Measurements from ENCODE around the gene CORO1C. TPM values are rescaled to one million over a fixed set of nuclear protein-coding genes. Genes with fewer than 3 reads are reported as not detected.

Gene CORO1C
- 180 and 284 TPM in 2 replicates for total RNA-seq

DNA sequence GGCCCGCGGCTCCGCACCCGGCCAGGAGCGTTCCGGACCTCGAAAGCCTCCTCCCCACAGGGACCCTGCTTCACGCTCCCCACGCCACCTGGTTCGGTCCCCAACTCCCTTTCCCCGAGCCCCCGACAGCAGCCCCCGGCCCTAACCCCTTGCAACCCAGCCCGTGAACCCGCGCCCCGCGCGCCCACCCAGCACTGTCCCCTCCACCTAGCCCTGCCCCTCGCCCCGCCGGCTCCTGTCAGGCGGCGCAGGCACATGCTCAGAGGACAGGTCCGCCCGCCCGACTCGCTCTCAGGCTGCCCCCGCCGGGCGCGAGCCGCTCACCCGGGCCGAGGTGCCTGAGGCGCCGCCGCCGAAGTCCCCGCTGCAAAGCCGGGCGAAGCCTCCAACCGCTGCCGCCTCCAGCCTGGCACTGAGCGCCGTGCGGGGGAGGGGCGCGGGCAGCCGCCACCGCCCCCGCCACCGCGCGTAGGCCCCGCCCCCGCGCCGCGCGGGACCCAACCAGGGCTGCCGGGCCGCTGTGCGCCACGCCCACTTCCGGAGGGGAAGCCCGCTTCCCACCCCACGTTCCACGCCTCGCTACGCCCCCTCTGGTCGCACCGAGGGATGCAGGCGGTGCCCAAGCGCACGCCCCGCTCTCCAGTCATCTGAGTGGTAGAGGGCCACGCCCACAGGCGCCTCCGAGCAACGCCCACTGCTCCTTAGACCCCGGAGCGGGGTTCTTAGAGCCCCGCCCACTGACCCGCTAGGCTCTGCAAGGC, at the start of gene CORO1C:
Gene CORO1C (minus strand): TSS at position 414 of the 761 bp plus-strand sequence. CDS start 30,200 bp downstream, outside the sequence.

DNA sequence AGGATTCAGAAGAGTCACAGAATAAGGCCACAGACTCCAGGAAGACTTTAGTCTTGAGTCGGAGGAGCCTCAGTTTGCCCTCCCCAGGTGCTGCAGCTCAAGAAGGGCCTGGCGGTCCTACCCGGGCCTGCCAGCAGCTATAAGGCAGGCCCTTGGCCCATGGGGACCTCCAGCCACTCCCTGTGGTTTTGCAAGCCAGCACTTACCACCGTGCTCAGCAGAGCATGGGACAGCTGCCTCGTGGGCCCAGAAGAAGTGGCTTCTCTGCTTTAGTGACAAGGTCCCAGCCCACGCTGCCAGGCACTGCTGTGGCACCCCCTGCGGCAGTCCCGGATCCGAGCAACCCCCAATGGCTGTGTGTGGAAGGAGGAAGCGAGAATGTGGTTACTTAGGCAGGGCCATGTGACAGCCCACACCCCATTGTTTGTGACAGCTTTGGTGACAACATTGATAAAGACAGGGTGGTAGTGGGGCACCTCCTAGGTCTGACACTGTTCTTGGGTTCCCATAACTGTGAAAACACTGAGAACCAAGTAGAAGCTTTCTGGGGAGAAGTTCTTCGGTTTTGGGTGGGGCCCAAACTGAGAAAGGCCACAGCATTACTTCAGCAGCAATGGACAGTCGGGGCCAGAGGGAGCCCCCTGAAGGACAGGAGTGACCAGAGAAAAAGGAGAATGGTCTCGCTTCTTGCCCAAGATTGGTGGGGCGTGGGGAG, 97.6 kb downstream of the CORO1C start, which contains the start of gene SELPLG:
Gene SELPLG (minus strand): TSS at position 361 of the 715 bp plus-strand sequence. CDS start 9,587 bp downstream, outside the sequence.

DNA sequence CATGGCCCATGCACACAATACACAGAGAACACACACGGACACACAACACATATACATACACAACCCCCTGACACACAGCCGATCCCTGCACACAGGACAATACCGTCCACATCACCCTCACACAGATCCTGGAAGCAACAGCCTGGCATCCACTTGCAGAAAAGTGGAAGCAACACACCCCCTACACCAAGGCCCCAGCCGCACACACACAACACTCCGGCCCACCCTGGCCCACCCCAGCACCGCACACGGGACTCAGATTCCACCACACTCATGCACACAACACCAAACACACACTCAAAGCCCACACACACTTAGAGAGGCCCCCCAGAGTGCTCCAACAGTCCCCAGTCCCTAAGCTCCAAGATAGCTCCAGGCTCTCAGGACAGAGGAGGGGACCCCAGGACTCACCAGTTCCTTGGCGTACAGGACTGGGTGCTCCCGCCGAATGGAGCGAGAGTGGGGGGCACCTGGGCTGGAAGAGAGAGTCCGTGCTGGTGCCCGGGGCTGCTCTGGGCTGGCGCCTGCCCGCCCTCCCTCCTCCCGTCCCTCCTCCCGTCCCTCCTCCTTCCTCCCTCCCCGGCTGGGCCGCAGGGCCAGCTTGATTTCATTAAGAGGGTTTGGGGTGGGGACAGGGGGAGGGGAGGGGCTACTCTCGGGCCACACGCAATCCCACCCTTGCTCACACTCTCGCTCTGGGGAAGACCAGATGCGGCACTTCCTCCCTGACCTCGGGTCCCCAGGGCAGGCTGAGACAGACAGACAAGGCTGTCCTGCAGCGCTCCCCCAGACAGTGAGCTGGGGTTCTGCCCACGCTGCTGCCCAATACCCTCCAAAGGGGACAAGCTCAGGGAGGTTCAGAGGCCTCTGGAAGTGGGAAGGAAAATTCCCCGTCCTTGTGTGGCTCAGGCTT, 133.5 kb downstream of the CORO1C start, which contains the start of gene TMEM119:
Gene TMEM119 (minus strand): TSS at position 526 of the 913 bp plus-strand sequence. CDS start 5,701 bp downstream, outside the sequence.

Other genes starting within 250 kb of the CORO1C start
- gene FICD, start 216.2 kb downstream of the CORO1C start, total RNA-seq = 3.4 and 4.7 TPM in 2 replicates
- 23.6 and 34.2 TPM in 2 replicates for gene SART3, start 170.3 kb downstream of the CORO1C start, total RNA-seq
- 53.4 and 91.3 TPM in 2 replicates for gene ISCU, start 168.9 kb downstream of the CORO1C start, total RNA-seq
- under 0.01 and 2.7 TPM in 2 replicates for gene TMEM119, start 133.4 kb downstream of the CORO1C start, total RNA-seq
- 0.65 and 1.4 TPM in 2 replicates for gene SELPLG, start 97.6 kb downstream of the CORO1C start, total RNA-seq
- 23.0 and 26.6 TPM in 2 replicates for gene SSH1, start 126.1 kb upstream of the CORO1C start, total RNA-seq
- not detected in 2 replicates for gene DAO, start 148.6 kb upstream of the CORO1C start, total RNA-seq